K562 (cell line): ENCODE data around the gene S100A4. TPM values are rescaled to one million over a fixed set of nuclear protein-coding genes. Genes with fewer than 3 reads are reported as not detected.

Experiments used
- ATAC-seq: fragments of 200-7000 bp; cut with Tn5 transposase; 3 replicates; pipeline ENCODE4 v1.9.1; 2020; ENCODE audit warnings: moderate library complexity
- BruUV-seq: library from RNA; stranded (reverse); fragments of 400-500 nt; replicated peaks from 2 replicates; lab custom pipeline; 2021; lab: Mats Ljungman, UMichigan
- CTCF ChIA-PET: fragments of 300-600 bp; formaldehyde crosslinking; extraction: SDS; loops from one replicate; lab custom pipeline; 2021; ENCODE audit warnings: low intra/inter-chr PET ratio; lab: Yijun Ruan, JAX
- POLR2A ChIA-PET: fragments of 300-600, 350-650 bp; sonication (Branson Sonifier 250); formaldehyde crosslinking; extraction: SDS; loops from one replicate; lab custom pipeline; 2021; ENCODE audit warnings: antibody characterized with exemption, inconsistent platforms; lab: Yijun Ruan, JAX
- DNase-seq, 4 experiments: peaks; one replicate each; pipeline versions ENCODE4 v3.0.0 to v3.0.0-alpha.2; 2011 to 2018; ENCODE audit warnings: low spot score in 3 of 4, mixed read lengths in 3 of 4; ENCODE audit errors: extremely low read depth in 1 of 4
- FAIRE-seq: peaks from 2 replicates; lab custom pipeline; 2011; peaks lifted over from hg19 to GRCh38; lab: Jason Lieb, UNC
- H2AFZ ChIP-seq: 2 replicates; pipeline ENCODE4 v1.6.0; 2011; ENCODE audit warnings: low read depth, low read length, control low read depth, inconsistent platforms
- H3K27ac ChIP-seq: fragments of 200-600 bp; 3 replicates; pipeline ENCODE4 v1.8.0; 2011; ENCODE audit warnings: low read depth, mild to moderate bottlenecking, control low read depth, inconsistent platforms, low read length, moderate library complexity, mixed read lengths; ENCODE audit errors: extremely low read depth
- H3K27me3 ChIP-seq, 2 experiments: fragments of 300-600 bp in 1 of 2; 2 replicates in 1 of 2; 3 replicates in 1 of 2; pipeline versions ENCODE4 v1.6.0 to v1.8.0; 2011; ENCODE audit warnings: inconsistent platforms in 2 of 2, low read length in 2 of 2, mild to moderate bottlenecking in 1 of 2, mixed read lengths in 1 of 2, moderate library complexity in 1 of 2; ENCODE audit not compliant: control insufficient read depth in 2 of 2, insufficient read depth in 2 of 2
- H3K36me3 ChIP-seq: fragments of 300-600 bp; 3 replicates; pipeline ENCODE4 v1.8.0; 2011; ENCODE audit warnings: mild to moderate bottlenecking, low read length, inconsistent platforms; ENCODE audit not compliant: control insufficient read depth, insufficient read depth
- H3K4me1 ChIP-seq, 2 experiments: fragments of 200-600 bp in 1 of 2; replicated peaks in 1 of 2; 2 replicates in 1 of 2; 3 replicates in 1 of 2; pipeline versions ENCODE4 v1.5.1 to v1.8.0; 2011; ENCODE audit warnings: inconsistent platforms in 2 of 2, low read length in 2 of 2, mild to moderate bottlenecking in 1 of 2, mixed read lengths in 1 of 2, moderate library complexity in 1 of 2; ENCODE audit not compliant: control insufficient read depth in 2 of 2, insufficient read depth in 2 of 2
- H3K4me2 ChIP-seq: 2 replicates; pipeline ENCODE4 v1.6.1; 2011; ENCODE audit warnings: low read length, control low read depth, inconsistent platforms, mixed read lengths; ENCODE audit not compliant: insufficient read depth
- H3K4me3 ChIP-seq: fragments of 200-600 bp; sonication (generic), shearing (Covaris generic); 2 replicates; pipeline ENCODE4 v1.5.1; 2016; ENCODE audit warnings: control low read depth, inconsistent platforms
- H3K79me2 ChIP-seq: fragments of 200-600 bp; 3 replicates; pipeline ENCODE4 v1.8.0; 2011; ENCODE audit warnings: low read length, inconsistent platforms; ENCODE audit not compliant: control insufficient read depth, insufficient read depth
- H3K9ac ChIP-seq, 2 experiments: 2 replicates each; pipeline versions ENCODE4 v1.6.0 to v1.6.1; 2011; ENCODE audit warnings: low read depth in 2 of 2, low read length in 2 of 2, control low read depth in 1 of 2, inconsistent platforms in 1 of 2, mild to moderate bottlenecking in 1 of 2, mixed read lengths in 1 of 2; ENCODE audit not compliant: insufficient read depth in 1 of 2
- H3K9me1 ChIP-seq: one replicate; pipeline ENCODE4 v1.6.0; 2011; ENCODE audit warnings: inconsistent platforms, mild to moderate bottlenecking, low read length, moderate library complexity; ENCODE audit not compliant: control insufficient read depth, insufficient read depth
- H3K9me3 ChIP-seq: replicated peaks from 2 replicates; pipeline ENCODE4 v1.5.1; 2011; ENCODE audit warnings: low read depth, low read length, inconsistent platforms; ENCODE audit not compliant: control insufficient read depth, insufficient read depth
- H4K20me1 ChIP-seq: replicated peaks from 2 replicates; pipeline ENCODE4 v1.6.1; 2011; ENCODE audit warnings: low read length, inconsistent platforms, mixed read lengths; ENCODE audit not compliant: control insufficient read depth, insufficient read depth
- ARID2 ChIP-seq: fragments of 450-650 bp; IDR thresholded peaks from 2 replicates; pipeline ENCODE4 v1.6.1; 2017; ENCODE audit warnings: antibody characterized with exemption, mild to moderate bottlenecking
- FOXO4 ChIP-seq: fragments of 450-650 bp; formaldehyde crosslinking; IDR thresholded peaks from 2 replicates; pipeline ENCODE4 v1.4.0; 2020; ENCODE audit warnings: mild to moderate bottlenecking, moderate library complexity
- GTF2B ChIP-seq: IDR thresholded peaks from 2 replicates; pipeline ENCODE4 v1.6.1; 2011; ENCODE audit not compliant: insufficient read length; ENCODE audit errors: extremely low read depth
- KDM2B ChIP-seq: fragments of 250-450 bp; sonication (Bioruptor Pico); IDR thresholded peaks from 2 replicates; pipeline ENCODE4 v1.8.0; 2021; ENCODE audit warnings: mild to moderate bottlenecking, moderate library complexity
- NCOA4 ChIP-seq: fragments of 450-650 bp; IDR thresholded peaks from 2 replicates; pipeline ENCODE4 v1.6.1; 2018; ENCODE audit warnings: mild to moderate bottlenecking; ENCODE audit not compliant: partially characterized antibody
- NFRKB ChIP-seq: fragments of 450-650 bp; IDR thresholded peaks from 2 replicates; pipeline ENCODE4 v1.6.1; 2016; ENCODE audit warnings: low read depth
- UBTF ChIP-seq, 2 experiments: IDR thresholded peaks; 2 replicates each; pipeline ENCODE4 v1.6.1; 2012; ENCODE audit warnings: improper control_type of control experiment in 2 of 2, low read depth in 2 of 2, low read length in 2 of 2, borderline replicate concordance in 1 of 2
- ZNF655 ChIP-seq: fragments of 250-450 bp; sonication (Bioruptor Pico); IDR thresholded peaks from 2 replicates; pipeline ENCODE4 v1.5.0; 2021
- WGBS: fragments of 100-300 bp; shearing (Covaris generic); methylation state at CpG from one replicate; pipeline ENCODE4 v1.1.6; 2016; ENCODE audit warnings: low coverage, mixed read lengths; ENCODE audit not compliant: insufficient coverage; ENCODE audit errors: missing lambda C conversion rate; 5-methylcytosine and 5-hydroxymethylcytosine counted together
- in situ Hi-C: fragments of 300-500 bp; cut with MboI; formaldehyde crosslinking; loops from 4 replicates; pipeline ENCODE4 v1.15.0; 2018; ENCODE audit warnings: inconsistent platforms, mixed read lengths
- intact Hi-C: fragments of 100-400 bp; cut with micrococcal nuclease; formaldehyde crosslinking; loops from 2 replicates; pipeline ENCODE4 v1.14.2; 2022
- polyA plus RNA-seq, 8 experiments: library from polyadenylated mRNA; depleted of rRNA in 4 of 8; stranded (reverse) in 5 of 8; unstranded in 3 of 8; fragments of >200 nt; fragmentation: Nextera tagmentation in 2 of 8; fragmentation: Illumina TruSeq in 1 of 8; extraction: Ambion mirVana in 2 of 8; extraction: Trizol in 1 of 8; gene quantifications; 2 replicates each; pipeline versions ENCODE4 v1.2.1 to v1.2.3, GENCODE V29; 2011 to 2014; ENCODE audit warnings: inconsistent platforms in 1 of 8, missing spikeins in 1 of 8
- total RNA-seq, 7 experiments: library from RNA; depleted of rRNA in 6 of 7; stranded (reverse); fragments of >200 nt in 6 of 7; fragmentation: Illumina TruSeq in 2 of 7; extraction: Trizol in 2 of 7; gene quantifications; 2 replicates each; pipeline versions ENCODE4 v1.2.1 to v1.2.3, GENCODE V29; 2011 to 2021; ENCODE audit warnings: low replicate concordance in 1 of 7

Gene S100A4
- total and polyA plus RNA-seq, 9 of the 15 experiments (the other 6 are each of a cell fraction or from before 2014, with no cell fraction given) = 3.7 to 20.1 (median 11.2) TPM

- H4K20me1 ChIP-seq = no peaks in the 10 kb centered on the region
- H3K27ac ChIP-seq = no peak overlapping the region
- no peaks in the 10 kb centered on the region for H3K9me3 ChIP-seq
- H3K79me2 ChIP-seq = no peaks in the 10 kb centered on the region
- no peaks in the 10 kb centered on the region for H3K36me3 ChIP-seq
- BruUV-seq = no TSS peak
- H3K27me3 ChIP-seq = no peaks in the 10 kb centered on the region
- no peak for DNase-seq
- in situ Hi-C loops = loop anchor here (10.0 kb wide), 1 partner anchor 45 kb away; no protein-coding TSS in a partner anchor
- POLR2A ChIA-PET = interaction anchor here (1.1 to 2.2 kb wide), 2 partner anchors 10 kb away, joined by 5 to 8 read pairs; no protein-coding TSS in a partner anchor
- intact Hi-C loops = no loop called here
- H3K4me3 ChIP-seq = no peak overlapping the region
- no peak for FAIRE-seq
- peaks cover under 1% of the 10 kb centered on the region in 2 experiments; a peak in 2 of 5 replicates for H3K4me1 ChIP-seq
- no peak overlapping the region for H3K9ac ChIP-seq
- peaks cover under 1% of the 10 kb centered on the region for H3K9me1 ChIP-seq
- H3K4me2 ChIP-seq = no peak overlapping the region
- 72% methylated on average over 2 of the region's 2 CpGs for WGBS
- CTCF ChIA-PET = no interaction called here
- TF ChIP-seq ARID2 = no peak
- no peak for TF ChIP-seq FOXO4 (CRISPR knock-in tag)
- TF ChIP-seq UBTF (IDR thresholded peaks at IDR 0.05; ENCODE audit: borderline replicate concordance in 1 of 2, low read depth in 2 of 2, low read length in 2 of 2) = no peak
- no peak for TF ChIP-seq GTF2B
- TF ChIP-seq KDM2B (CRISPR knock-in tag) = no peak
- TF ChIP-seq NCOA4 = no peak
- TF ChIP-seq NFRKB = no peak
- TF ChIP-seq ZNF655 (CRISPR knock-in tag) = no peak
- H2AFZ ChIP-seq = no peak overlapping the region
- ATAC-seq = no peak
Measured at GRCh38 chr1:153560241-153560640, 14.6 kb upstream of the S100A4 start.
